ENCODE results near the gene CDC73. TPM values are rescaled to one million over a fixed set of nuclear protein-coding genes. Genes with fewer than 3 reads are reported as not detected.
A peak's percentile ranks its signal among the peaks of the same experiment; 100 is the strongest.

The CDC73 gene
- total and polyA plus RNA-seq, 9 of the 15 experiments (the other 6 are each of a cell fraction or from before 2014, with no cell fraction given): 19.0 to 61.7 (median 30.1) TPM

- CTCF ChIA-PET (ENCODE audit: low intra/inter-chr PET ratio): no interaction called here
- BruUV-seq (replicated peaks): no TSS peak
- no peak overlapping the region for H3K4me3 ChIP-seq
- no peaks in the 10 kb centered on the region for H3K9me1 ChIP-seq (ENCODE audit: control insufficient read depth, insufficient read depth, low read length)
- H3K9me3 ChIP-seq (replicated peaks; ENCODE audit: control insufficient read depth, insufficient read depth, low read depth, low read length): no peaks in the 10 kb centered on the region
- no peak for TF ChIP-seq ZNF124 (CRISPR knock-in tag; IDR thresholded peaks at IDR 0.05)
- no peak for TF ChIP-seq SAFB (IDR thresholded peaks at IDR 0.05; ENCODE audit: borderline replicate concordance, low read depth, low read length)
- peak; percentile 42; the same call in 1 of the 2 replicates for TF ChIP-seq POLR2G (IDR thresholded peaks at IDR 0.05; ENCODE audit: low read depth, low read length)
- no peak overlapping the region for H2AFZ ChIP-seq (ENCODE audit: low read depth, low read length)
- DNase-seq (ENCODE audit: extremely low read depth in 1 of 4, low spot score in 3 of 4): no peak
- no peak overlapping the region for H3K4me2 ChIP-seq (ENCODE audit: insufficient read depth, low read length)
- H3K27me3 ChIP-seq (ENCODE audit: control insufficient read depth in 2 of 2, insufficient read depth in 2 of 2, low read length in 2 of 2): no peaks in the 10 kb centered on the region
- in situ Hi-C loops (cut with MboI): no loop called here
- peaks cover 0 to 3% of the 10 kb centered on the region in 2 experiments; a peak in 1 of 5 replicates for H3K4me1 ChIP-seq (replicated peaks in 1 of 2; ENCODE audit: control insufficient read depth in 2 of 2, insufficient read depth in 2 of 2, low read length in 2 of 2)
- intact Hi-C loops (cut with micrococcal nuclease): no loop called here
- peak overlapping the region in 1 of 2 experiments; percentile 29; a peak in 1 of 4 replicates for H3K9ac ChIP-seq (ENCODE audit: insufficient read depth in 1 of 2, low read depth in 2 of 2, low read length in 2 of 2)
- 85% methylated on average over 7 of the region's 7 CpGs for WGBS (ENCODE audit: insufficient coverage, low coverage, missing lambda C conversion rate)
- no peak for FAIRE-seq
- no peak overlapping the region for H3K27ac ChIP-seq (ENCODE audit: extremely low read depth, low read depth, low read length)
- 0 out of 3 replicates have a peak, but pooled peaks cover 2% of the 10 kb centered on the region for H3K79me2 ChIP-seq (ENCODE audit: control insufficient read depth, insufficient read depth, low read length)
- POLR2A ChIA-PET: no interaction called here
- H3K36me3 ChIP-seq (ENCODE audit: control insufficient read depth, insufficient read depth, low read length): peaks cover 21% of the 10 kb centered on the region; the same call in 2 of the 3 replicates
- H4K20me1 ChIP-seq (replicated peaks; ENCODE audit: control insufficient read depth, insufficient read depth, low read length): no peaks in the 10 kb centered on the region
- ATAC-seq: peak; percentile 40
These were observed 119.4 kb downstream of the CDC73 start for GRCh38 chr1:193241132-193241827.

GRCh38 chr1:193242000-193242399, 120.2 kb downstream of the CDC73 start:
- Histone ChIP-seq H3K4me3 (no peak overlapping the region), H3K27ac (ENCODE audit: extremely low read depth, low read depth, low read length) (no peak overlapping the region), H3K4me1 (replicated peaks in 1 of 2; ENCODE audit: control insufficient read depth in 2 of 2, insufficient read depth in 2 of 2, low read length in 2 of 2) (peaks cover 0 to 3% of the 10 kb centered on the region in 2 experiments; a peak in 1 of 5 replicates), H2AFZ (ENCODE audit: low read depth, low read length) (no peak overlapping the region), H3K4me2 (ENCODE audit: insufficient read depth, low read length) (no peak overlapping the region), H3K36me3 (ENCODE audit: control insufficient read depth, insufficient read depth, low read length) (peaks cover 26% of the 10 kb centered on the region; the same call in 2 of the 3 replicates), H3K9me3 (replicated peaks; ENCODE audit: control insufficient read depth, insufficient read depth, low read depth, low read length) (peaks cover 2% of the 10 kb centered on the region; the same call in 1 of the 2 replicates), H3K9me1 (ENCODE audit: control insufficient read depth, insufficient read depth, low read length) (no peaks in the 10 kb centered on the region), H4K20me1 (replicated peaks; ENCODE audit: control insufficient read depth, insufficient read depth, low read length) (no peaks in the 10 kb centered on the region), H3K79me2 (ENCODE audit: control insufficient read depth, insufficient read depth, low read length) (0 out of 3 replicates have a peak, but pooled peaks cover 2% of the 10 kb centered on the region), H3K9ac (ENCODE audit: insufficient read depth in 1 of 2, low read depth in 2 of 2, low read length in 2 of 2) (no peak overlapping the region), H3K27me3 (ENCODE audit: control insufficient read depth in 2 of 2, insufficient read depth in 2 of 2, low read length in 2 of 2) (no peaks in the 10 kb centered on the region)
- BruUV-seq (replicated peaks): no TSS peak
- WGBS (ENCODE audit: insufficient coverage, low coverage, missing lambda C conversion rate): 93% methylated on average over 4 of the region's 4 CpGs
- DNase-seq (ENCODE audit: extremely low read depth in 1 of 4, low spot score in 3 of 4) (no peak), ATAC-seq (peak; percentile 60), FAIRE-seq (no peak)
- ChIA-PET CTCF (ENCODE audit: low intra/inter-chr PET ratio) (no interaction called here), POLR2A (interaction anchor here (1.1 kb wide), 1 partner anchor 12 kb away, joined by 3 read pairs; no protein-coding TSS in a partner anchor)
- intact Hi-C loops (cut with micrococcal nuclease) (no loop called here), in situ Hi-C loops (cut with MboI) (no loop called here)
- TF ChIP-seq SRF (CRISPR knock-in tag; IDR thresholded peaks at IDR 0.05) (no peak), SMAD1 (IDR thresholded peaks at IDR 0.05; ENCODE audit: low read depth, low read length, partially characterized antibody) (no peak), ZNF239 (CRISPR knock-in tag; IDR thresholded peaks at IDR 0.05) (no peak), MEIS2 (IDR thresholded peaks at IDR 0.05; ENCODE audit: partially characterized antibody) (no peak), DIDO1 (tag; IDR thresholded peaks at IDR 0.05; ENCODE audit: low read depth) (no peak)
